ENCODE results near the gene MBD4. TPM values are rescaled to one million over a fixed set of nuclear protein-coding genes. Genes with fewer than 3 reads are reported as not detected.
"Not testable (repeated sequence)": the region's sequence is repeated elsewhere in the genome, so short reads cannot be mapped to it uniquely, and the experiment has no call there.

The MBD4 gene
- total RNA-seq, 4 donors from 2014 or later = 15.5 to 42.0 (median 32.8) TPM

- 93 to 94% methylated on average over 5 of the region's 5 CpGs for WGBS, 2 donors
- Histone ChIP-seq H3K27ac (no peak overlapping the region), H3K4me3 (no peak overlapping the region), H3K4me1 (peaks cover 0 to 18% (median 6%) of the 10 kb centered on the region in 4 donors), H3K9me3 (no peaks in the 10 kb centered on the region), H3K36me3 (peaks cover 0 to 54% (median 0%) of the 10 kb centered on the region in 3 donors), H3K27me3 (no peaks in the 10 kb centered on the region)
- DNase-seq (ENCODE audit: low spot score in 2 of 2) = no peak
- TF ChIP-seq EP300 (IDR thresholded peaks at IDR 0.05) (no peak), CTCF (IDR thresholded peaks at IDR 0.05) (no peak), POLR2A (IDR thresholded peaks at IDR 0.05) (no peak)
Measured at GRCh38 chr3:129387487-129387886, 52.3 kb downstream of the MBD4 start.

GRCh38 chr3:129386984-129387383, 52.8 kb downstream of the MBD4 start:
- H3K4me3 ChIP-seq = no peak overlapping the region
- TF ChIP-seq POLR2A (IDR thresholded peaks at IDR 0.05) (no peak), EP300 (IDR thresholded peaks at IDR 0.05) (no peak), CTCF (IDR thresholded peaks at IDR 0.05) (no peak)
- 92 to 97% methylated on average over 10 of the region's 10 CpGs for WGBS, 2 donors
- no peak for DNase-seq (ENCODE audit: low spot score in 2 of 2)
- no peaks in the 10 kb centered on the region for H3K27me3 ChIP-seq
- H3K36me3 ChIP-seq = peaks cover 0 to 49% (median 0%) of the 10 kb centered on the region in 3 donors
- peaks cover 0 to 18% (median 6%) of the 10 kb centered on the region in 4 donors for H3K4me1 ChIP-seq
- no peaks in the 10 kb centered on the region for H3K9me3 ChIP-seq
- no peak overlapping the region for H3K27ac ChIP-seq

DNA sequence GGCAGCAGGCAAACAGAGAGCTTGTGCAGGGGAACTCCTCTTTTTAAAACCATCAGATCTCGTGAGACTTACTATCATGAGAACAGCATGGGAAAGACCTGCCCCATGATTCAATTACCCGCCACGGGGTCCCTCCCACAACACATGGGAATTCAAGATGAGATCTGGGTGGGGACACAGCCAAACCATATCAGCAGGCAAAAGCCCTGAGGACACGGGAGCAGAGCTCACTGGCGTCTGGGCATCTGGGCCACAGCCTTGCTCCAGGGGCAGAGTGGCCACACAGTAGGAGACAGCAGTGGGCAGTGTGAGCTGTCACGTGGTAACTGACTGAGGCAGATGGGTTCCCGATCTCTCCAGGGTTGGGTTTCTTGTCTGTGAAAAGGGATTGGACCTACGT, 54.2 kb downstream of the MBD4 start:
- H3K36me3 ChIP-seq = peaks cover 0 to 34% (median 0%) of the 10 kb centered on the region in 3 donors
- DNase-seq (ENCODE audit: low spot score in 2 of 2); H3K9me3 ChIP-seq; H3K27ac ChIP-seq; H3K27me3 ChIP-seq; H3K4me3 ChIP-seq: not testable (repeated sequence)
- peaks cover 0 to 18% (median 6%) of the 10 kb centered on the region in 4 donors for H3K4me1 ChIP-seq
- 76 to 81% methylated on average over 7 of the region's 8 CpGs for WGBS, 2 donors

- Histone ChIP-seq H3K36me3 (peaks cover 0 to 30% (median 0%) of the 10 kb centered on the region in 3 donors), H3K9me3 (no peaks in the 10 kb centered on the region), H3K27ac (no peak overlapping the region), H3K4me1 (peaks cover 0 to 16% (median 6%) of the 10 kb centered on the region in 4 donors), H3K4me3 (no peak overlapping the region), H3K27me3 (no peaks in the 10 kb centered on the region)
- TF ChIP-seq POLR2A (IDR thresholded peaks at IDR 0.05) (no peak), CTCF (IDR thresholded peaks at IDR 0.05) (no peak), EP300 (IDR thresholded peaks at IDR 0.05) (no peak)
- DNase-seq (ENCODE audit: low spot score in 2 of 2) = no peak
- WGBS, 2 donors = 74 to 75% methylated on average over 18 of the region's 18 CpGs
Measured at GRCh38 chr3:129384594-129385323, 55.0 kb downstream of the MBD4 start.

GRCh38 chr3:129384103-129384502, 55.6 kb downstream of the MBD4 start:
- not testable (repeated sequence) for H3K9me3 ChIP-seq; H3K27me3 ChIP-seq; DNase-seq (ENCODE audit: low spot score in 2 of 2); H3K4me3 ChIP-seq; H3K27ac ChIP-seq
- Histone ChIP-seq H3K36me3 (peaks cover 0 to 27% (median 0%) of the 10 kb centered on the region in 3 donors), H3K4me1 (peaks cover 0 to 13% (median 1%) of the 10 kb centered on the region in 4 donors)
- WGBS, 2 donors = 66 to 79% methylated on average over 5 of the region's 5 CpGs

GRCh38 chr3:129383292-129383860, 56.4 kb downstream of the MBD4 start:
- H3K27me3 ChIP-seq = no peaks in the 10 kb centered on the region
- DNase-seq (ENCODE audit: low spot score in 2 of 2) = peak in 1 of 2 donors; percentile 24
- peaks cover 0 to 6% (median 0%) of the 10 kb centered on the region in 4 donors for H3K4me1 ChIP-seq
- peak; percentile 55 to 68 (median 57) for TF ChIP-seq CTCF (IDR thresholded peaks at IDR 0.05)
- TF ChIP-seq EP300 (IDR thresholded peaks at IDR 0.05) = no peak
- no peak for TF ChIP-seq POLR2A (IDR thresholded peaks at IDR 0.05)
- 49 to 53% methylated on average over 6 of the region's 6 CpGs for WGBS, 2 donors
- no peak overlapping the region for H3K4me3 ChIP-seq
- H3K27ac ChIP-seq = no peak overlapping the region
- H3K9me3 ChIP-seq = no peaks in the 10 kb centered on the region
- H3K36me3 ChIP-seq = peaks cover 0 to 27% (median 0%) of the 10 kb centered on the region in 3 donors
